Measurements from ENCODE around the gene EIF1AD. TPM values are rescaled to one million over a fixed set of nuclear protein-coding genes. Genes with fewer than 3 reads are reported as not detected.
A peak's percentile ranks its signal among the peaks of the same experiment; 100 is the strongest.

The EIF1AD gene
- total RNA-seq, 1 experiment from 2014 or later = 55.2 TPM

DNA sequence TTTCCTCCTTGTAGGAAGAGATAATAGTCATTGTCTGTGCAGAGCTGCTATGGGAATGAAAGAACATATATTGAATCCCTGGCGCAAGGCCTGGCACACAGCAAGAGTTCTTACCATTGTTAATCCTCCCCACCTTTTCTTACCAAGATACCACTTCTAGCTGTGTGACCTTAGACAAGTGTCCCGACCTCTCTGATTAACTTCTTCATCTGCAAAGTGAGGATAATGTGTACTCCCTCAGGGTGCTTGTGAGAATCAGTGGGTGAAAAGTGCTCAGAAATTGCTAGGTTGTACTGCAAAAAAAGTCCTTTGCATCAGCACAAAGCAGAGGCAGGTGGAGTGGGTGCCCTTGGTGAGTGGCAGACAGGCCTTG is 6.1 kb upstream of the EIF1AD start:
- Histone ChIP-seq H3K4me1 (replicated peaks; ENCODE audit: insufficient read depth) (peaks cover 38% of the 10 kb centered on the region), H3K4me3 (no peak overlapping the region), H3K9me3 (ENCODE audit: insufficient read depth, low read depth) (no peaks in the 10 kb centered on the region), H3K36me3 (ENCODE audit: low read depth) (peaks cover 12% of the 10 kb centered on the region; the same call in 1 of the 2 replicates), H3F3A (ENCODE audit: insufficient read depth, low read depth) (peaks cover 68% of the 10 kb centered on the region), H2AFZ (no peak overlapping the region), H3K79me2 (ENCODE audit: low read depth) (peaks cover 19% of the 10 kb centered on the region), H3K9me2 (ENCODE audit: insufficient read depth) (no peaks in the 10 kb centered on the region), H3K4me2 (0 out of 2 replicates have a peak overlapping the region, but pooled peaks have one; percentile 18), H3K27me3 (ENCODE audit: insufficient read depth, low read depth) (no peaks in the 10 kb centered on the region), H4K20me1 (ENCODE audit: insufficient read depth) (no peaks in the 10 kb centered on the region), H3K27ac (no peak overlapping the region)
- ChIA-PET POLR2A (ENCODE audit: unreplicated experiment) (no interaction called here), CTCF (interaction anchor here (1.1 kb wide), 1 partner anchor 14 kb away, joined by 3 read pairs; no protein-coding TSS in a partner anchor)
- intact Hi-C loops (cut with micrococcal nuclease; ENCODE audit: unreplicated experiment) = no loop called here
- TF ChIP-seq, protein P1, sequence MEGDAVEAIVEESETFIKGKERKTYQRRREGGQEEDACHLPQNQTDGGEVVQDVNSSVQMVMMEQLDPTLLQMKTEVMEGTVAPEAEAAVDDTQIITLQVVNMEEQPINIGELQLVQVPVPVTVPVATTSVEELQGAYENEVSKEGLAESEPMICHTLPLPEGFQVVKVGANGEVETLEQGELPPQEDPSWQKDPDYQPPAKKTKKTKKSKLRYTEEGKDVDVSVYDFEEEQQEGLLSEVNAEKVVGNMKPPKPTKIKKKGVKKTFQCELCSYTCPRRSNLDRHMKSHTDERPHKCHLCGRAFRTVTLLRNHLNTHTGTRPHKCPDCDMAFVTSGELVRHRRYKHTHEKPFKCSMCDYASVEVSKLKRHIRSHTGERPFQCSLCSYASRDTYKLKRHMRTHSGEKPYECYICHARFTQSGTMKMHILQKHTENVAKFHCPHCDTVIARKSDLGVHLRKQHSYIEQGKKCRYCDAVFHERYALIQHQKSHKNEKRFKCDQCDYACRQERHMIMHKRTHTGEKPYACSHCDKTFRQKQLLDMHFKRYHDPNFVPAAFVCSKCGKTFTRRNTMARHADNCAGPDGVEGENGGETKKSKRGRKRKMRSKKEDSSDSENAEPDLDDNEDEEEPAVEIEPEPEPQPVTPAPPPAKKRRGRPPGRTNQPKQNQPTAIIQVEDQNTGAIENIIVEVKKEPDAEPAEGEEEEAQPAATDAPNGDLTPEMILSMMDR (conservative IDR thresholded peaks at IDR 0.05) = no peak
- no peak for TF ChIP-seq EZH2 (IDR thresholded peaks at IDR 0.05; ENCODE audit: low read depth)
- BruUV-seq (replicated peaks) = no TSS peak
- no peak for DNase-seq

DNA sequence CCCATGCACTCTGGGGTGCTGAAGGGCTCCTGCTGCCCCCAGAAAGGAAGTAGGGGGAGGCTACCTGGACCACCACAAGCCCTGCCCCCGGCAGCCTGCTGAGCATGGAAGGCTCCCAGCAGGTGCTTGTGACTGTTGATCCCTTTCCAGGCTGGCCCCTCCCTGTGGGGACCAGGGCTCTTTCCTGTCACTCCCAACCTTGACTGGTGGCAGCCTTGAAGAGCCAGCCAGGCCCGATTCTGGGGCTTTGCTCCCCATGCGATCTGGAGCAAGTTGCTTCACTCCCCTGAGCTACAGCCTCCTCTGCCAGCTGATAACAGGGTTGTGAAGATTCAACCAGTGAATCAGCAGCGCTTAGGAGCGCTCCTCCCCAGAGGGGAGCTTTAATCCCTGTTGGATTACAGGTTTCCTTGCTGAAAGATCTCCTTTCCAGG is 5.3 kb upstream of the EIF1AD start:
- POLR2A ChIA-PET (ENCODE audit: unreplicated experiment) = interaction anchor here (0.6 kb wide), 1 partner anchor 117 kb away, joined by 3 read pairs; the partner anchor contains the start of gene CCDC85B
- CTCF ChIA-PET = no interaction called here

DNA sequence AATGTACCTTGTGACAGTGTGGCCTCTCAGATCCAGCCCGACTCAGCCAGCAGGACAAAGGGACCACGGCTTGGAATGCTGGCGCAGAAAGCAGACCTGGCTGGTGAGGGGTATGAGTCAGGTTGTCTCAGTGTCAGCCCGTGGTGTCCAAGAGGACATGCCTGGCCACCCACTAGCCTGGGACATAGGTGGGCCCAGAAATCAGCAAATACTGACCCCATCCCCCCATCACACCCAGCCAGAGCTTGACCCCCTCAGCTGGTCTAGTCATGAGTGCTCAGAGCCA is 4.9 kb upstream of the EIF1AD start:
- Histone ChIP-seq H4K20me1 (ENCODE audit: insufficient read depth) (no peaks in the 10 kb centered on the region), H3K36me3 (ENCODE audit: low read depth) (peaks cover 12% of the 10 kb centered on the region; the same call in 1 of the 2 replicates), H2AFZ (no peak overlapping the region), H3K9me3 (ENCODE audit: insufficient read depth, low read depth) (no peaks in the 10 kb centered on the region), H3K27ac (no peak overlapping the region), H3F3A (ENCODE audit: insufficient read depth, low read depth) (peaks cover 67% of the 10 kb centered on the region), H3K4me2 (no peak overlapping the region), H3K4me3 (no peak overlapping the region), H3K27me3 (ENCODE audit: insufficient read depth, low read depth) (no peaks in the 10 kb centered on the region), H3K9me2 (ENCODE audit: insufficient read depth) (no peaks in the 10 kb centered on the region), H3K4me1 (replicated peaks; ENCODE audit: insufficient read depth) (peaks cover 28% of the 10 kb centered on the region), H3K79me2 (ENCODE audit: low read depth) (peaks cover 23% of the 10 kb centered on the region)
- DNase-seq = peak in 1 of 2 experiments; percentile 67
- TF ChIP-seq, protein P1 (conservative IDR thresholded peaks at IDR 0.05) = no peak
- TF ChIP-seq EZH2 (IDR thresholded peaks at IDR 0.05; ENCODE audit: low read depth) = no peak
- no TSS peak for BruUV-seq (replicated peaks)
- CTCF ChIA-PET = interaction anchor here (1.3 kb wide), 1 partner anchor 16 kb away, joined by 3 read pairs; no protein-coding TSS in a partner anchor
- POLR2A ChIA-PET (ENCODE audit: unreplicated experiment) = interaction anchor here (0.6 kb wide), 1 partner anchor 116 kb away, joined by 3 read pairs; the partner anchor contains the start of gene CCDC85B
- intact Hi-C loops (cut with micrococcal nuclease; ENCODE audit: unreplicated experiment) = no loop called here

More for the DNA sequence above, 5.3 kb upstream of the EIF1AD start:
- Histone ChIP-seq H3K4me1 (replicated peaks; ENCODE audit: insufficient read depth) (peaks cover 32% of the 10 kb centered on the region), H3K4me2 (no peak overlapping the region), H3K36me3 (ENCODE audit: low read depth) (peaks cover 12% of the 10 kb centered on the region; the same call in 1 of the 2 replicates), H4K20me1 (ENCODE audit: insufficient read depth) (no peaks in the 10 kb centered on the region), H3K27me3 (ENCODE audit: insufficient read depth, low read depth) (no peaks in the 10 kb centered on the region), H3K9me3 (ENCODE audit: insufficient read depth, low read depth) (no peaks in the 10 kb centered on the region), H3F3A (ENCODE audit: insufficient read depth, low read depth) (peaks cover 70% of the 10 kb centered on the region), H3K27ac (no peak overlapping the region), H3K79me2 (ENCODE audit: low read depth) (peaks cover 22% of the 10 kb centered on the region), H3K9me2 (ENCODE audit: insufficient read depth) (no peaks in the 10 kb centered on the region), H3K4me3 (no peak overlapping the region), H2AFZ (no peak overlapping the region)
- TF ChIP-seq EZH2 (IDR thresholded peaks at IDR 0.05; ENCODE audit: low read depth) = no peak
- TF ChIP-seq, protein P1 (conservative IDR thresholded peaks at IDR 0.05) = no peak
- BruUV-seq (replicated peaks) = no TSS peak
- DNase-seq = peak in 1 of 2 experiments; percentile 36
- intact Hi-C loops (cut with micrococcal nuclease; ENCODE audit: unreplicated experiment) = no loop called here

Data from PC-9 (cell line).